HG02885 (cell line): ENCODE measurements around the gene PTGES2.

Experiments used
- ATAC-seq: cut with Tn5 transposase; IDR thresholded peaks from one replicate; pipeline ENCODE4 v1.9.1; 2021; ENCODE audit warnings: mild to moderate bottlenecking; ENCODE audit not compliant: unreplicated experiment, poor library complexity

Gene PTGES2

DNA sequence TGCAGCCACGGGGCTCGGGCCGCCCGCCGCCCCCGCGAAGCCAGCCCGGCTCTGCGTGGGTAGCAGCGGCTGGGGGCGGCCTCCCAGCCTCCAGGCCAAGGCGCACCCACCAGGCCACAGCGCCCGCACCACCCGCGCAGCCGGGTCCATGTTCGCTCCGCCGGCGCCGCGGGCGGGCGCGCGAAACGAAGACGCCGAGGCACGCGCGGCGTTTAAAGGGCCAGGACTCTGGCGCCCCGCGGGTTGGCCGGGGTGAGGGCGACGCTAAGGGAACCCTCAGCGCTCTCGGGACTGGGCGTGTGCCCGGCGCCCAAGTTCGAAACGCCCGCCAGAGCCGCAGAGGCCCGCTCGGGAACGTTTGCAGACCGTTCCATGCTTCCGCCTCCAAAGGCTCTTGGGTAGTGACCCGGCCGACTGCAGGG, at the start of gene PTGES2:
TSS of gene PTGES2 (minus strand) at position 162 of the 422 bp plus-strand sequence. CDS start at position 150, 12 bp downstream.
- peak; percentile 63 for ATAC-seq

DNA sequence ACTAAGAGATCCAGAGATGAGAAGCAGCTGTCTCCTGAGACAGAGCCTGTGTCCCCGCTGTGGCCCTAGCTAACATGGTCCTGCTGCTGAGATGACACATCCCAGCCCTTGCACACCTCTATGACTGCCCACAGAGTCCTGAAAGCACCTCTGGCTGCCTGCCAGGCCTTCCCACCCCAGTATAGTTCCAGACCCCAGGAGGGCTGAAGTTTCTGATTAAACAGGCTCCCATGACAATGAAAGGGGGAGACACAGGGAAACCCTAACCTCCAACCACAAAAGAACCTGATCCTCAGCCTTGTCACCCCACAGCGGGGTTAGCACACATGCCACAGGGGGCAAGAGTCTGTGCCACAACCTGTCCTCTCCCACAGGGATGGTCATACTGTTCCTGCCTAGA, 48.2 kb upstream of the PTGES2 start:
- no peak for ATAC-seq

DNA sequence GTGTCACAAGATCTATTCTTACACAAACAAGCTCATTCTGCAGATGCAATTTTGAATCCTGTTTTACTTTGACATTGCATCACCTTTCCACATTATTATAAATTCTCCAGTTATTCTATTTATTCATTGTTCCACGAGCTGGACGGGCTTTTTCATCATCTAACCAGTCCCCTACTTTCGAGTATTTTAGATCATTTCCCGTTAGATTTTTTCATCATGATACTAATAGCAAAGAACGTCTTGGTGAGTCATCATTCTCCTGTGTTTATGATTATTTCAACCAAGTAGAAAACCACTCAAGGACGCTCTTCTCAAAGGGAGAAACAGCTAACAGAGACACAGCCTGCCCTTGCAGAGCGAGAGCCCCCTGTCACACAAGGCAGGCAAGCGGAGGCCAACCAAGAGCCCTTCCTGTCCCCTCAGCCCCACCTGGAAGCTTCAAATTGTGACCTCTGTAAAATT, 47.6 kb upstream of the PTGES2 start:
- no peak for ATAC-seq

DNA sequence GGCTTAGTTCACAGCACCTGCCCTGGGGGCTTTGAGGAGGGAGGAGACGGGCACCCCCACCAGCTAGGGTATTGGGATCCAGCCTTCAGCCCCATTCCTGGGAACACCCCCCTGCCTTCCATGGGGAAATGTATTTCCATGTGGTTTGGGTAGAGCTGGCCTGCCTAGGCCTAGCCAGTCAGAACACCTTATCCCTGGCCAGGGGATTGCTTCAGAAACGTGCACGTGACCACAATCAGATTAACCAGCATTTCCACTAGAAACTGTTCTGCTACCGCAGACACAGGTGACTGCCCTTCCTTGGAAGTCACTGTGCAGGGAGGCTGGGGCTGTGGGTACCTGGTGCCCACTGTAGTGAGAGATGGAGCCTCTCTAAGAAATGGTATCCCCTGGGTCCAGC, 46.5 kb upstream of the PTGES2 start:
- no peak for ATAC-seq

DNA sequence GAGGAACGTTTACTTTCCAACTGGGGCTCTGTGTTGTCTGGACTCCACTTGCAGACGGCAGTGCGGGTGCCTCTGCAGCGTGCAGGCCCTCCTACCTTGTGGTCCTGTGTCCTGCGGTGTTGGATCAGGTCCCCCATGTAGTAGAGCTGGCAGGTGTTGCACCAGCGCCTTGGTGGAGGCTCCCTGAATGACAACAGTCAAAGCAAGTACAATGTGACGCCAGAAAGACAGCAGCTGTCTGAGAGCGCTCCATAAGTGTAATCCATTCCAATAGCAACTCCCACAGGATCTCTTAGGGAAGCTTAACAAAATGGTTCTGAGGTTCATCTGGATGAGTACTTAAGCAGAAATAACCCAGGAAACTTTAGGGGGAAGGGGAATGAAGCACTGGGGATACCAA, 42.4 kb upstream of the PTGES2 start:
- ATAC-seq, result no peak

DNA sequence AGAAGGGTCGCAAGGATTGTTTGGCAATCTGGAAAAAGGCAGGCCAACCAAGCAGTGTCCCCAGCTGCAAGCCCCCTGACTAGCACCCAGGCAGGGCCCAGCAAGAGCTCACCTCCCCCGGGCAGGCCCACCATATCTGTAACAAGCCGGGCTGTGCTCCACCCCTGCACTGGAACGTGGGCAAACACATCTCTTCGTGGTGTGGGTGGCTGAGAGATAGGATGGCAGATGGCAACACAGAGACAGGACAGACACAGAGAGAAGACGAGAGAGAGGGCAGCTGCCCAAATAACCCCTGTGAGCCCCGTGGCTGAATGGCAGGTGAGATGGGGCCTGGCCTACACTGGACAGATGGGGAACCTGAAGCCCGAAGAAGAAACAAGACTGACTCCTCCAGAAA, 42.0 kb upstream of the PTGES2 start:
- ATAC-seq, result no peak

DNA sequence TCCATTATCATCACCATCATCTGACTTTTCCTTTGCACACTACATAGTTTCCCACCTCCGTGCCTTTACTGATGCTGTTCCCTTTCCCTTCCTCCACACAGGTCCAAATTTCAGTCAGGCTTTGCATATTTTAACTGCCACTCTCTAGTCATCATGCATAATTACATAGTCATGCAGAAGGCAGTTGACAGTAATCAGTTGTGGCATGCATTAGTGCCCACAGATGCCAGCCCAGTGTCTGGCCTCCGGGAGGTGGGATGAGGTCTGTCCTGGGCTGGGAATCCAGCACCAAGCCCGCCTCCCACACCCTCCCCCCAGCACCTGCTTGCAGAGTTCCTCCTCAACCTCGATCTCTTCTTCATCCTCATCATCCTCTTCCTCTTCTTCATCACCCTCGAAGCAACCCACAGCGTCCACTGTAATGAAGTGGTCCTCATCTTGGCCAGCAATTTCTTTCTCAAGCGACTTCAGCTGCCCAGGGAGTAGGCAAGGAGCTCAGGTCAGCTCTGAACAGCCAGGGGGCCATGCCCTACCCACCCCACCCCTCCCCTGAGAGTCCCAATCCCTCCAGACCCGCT, 41.3 kb upstream of the PTGES2 start:
- ATAC-seq, result no peak

DNA sequence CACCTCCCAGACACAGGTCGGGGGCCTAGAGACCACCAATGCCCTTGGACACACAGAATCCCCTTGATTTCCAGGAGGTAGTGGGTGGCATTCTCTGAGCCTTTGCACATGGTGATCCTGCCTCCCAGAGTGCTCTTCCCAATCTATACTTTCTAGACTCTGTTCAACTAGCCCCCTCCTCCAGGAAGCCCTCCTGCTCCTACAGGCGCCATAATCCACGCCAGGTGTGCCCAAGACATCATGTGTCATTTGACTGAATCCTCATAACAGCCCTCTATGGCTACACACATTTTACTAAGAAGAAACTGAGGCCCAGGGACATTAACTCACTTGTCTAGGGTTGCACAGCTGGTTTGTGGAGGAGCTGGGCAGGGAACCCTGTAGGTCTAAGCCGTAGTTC, 39.7 kb upstream of the PTGES2 start:
- ATAC-seq, result no peak

DNA sequence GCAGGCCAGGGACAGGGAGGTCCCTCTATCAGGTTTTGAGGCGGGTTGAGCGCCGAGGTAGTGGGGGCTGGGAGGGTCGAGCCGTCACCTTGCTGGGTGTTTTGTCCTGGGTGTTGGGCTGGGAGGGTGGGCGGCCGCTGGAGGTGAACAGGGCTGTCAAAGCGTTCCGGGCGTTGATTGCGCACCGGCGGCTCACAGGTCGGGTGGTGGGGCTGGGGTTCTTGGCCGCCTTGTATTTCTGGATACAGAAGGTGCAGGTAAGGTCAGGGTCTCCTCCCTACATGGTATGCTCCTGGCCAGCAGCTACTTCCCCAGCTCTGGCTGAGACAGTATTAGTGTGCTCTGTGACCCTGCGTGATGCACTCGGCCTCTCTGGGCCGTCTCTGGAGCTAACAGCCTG, 38.6 kb upstream of the PTGES2 start:
- ATAC-seq, result no peak

DNA sequence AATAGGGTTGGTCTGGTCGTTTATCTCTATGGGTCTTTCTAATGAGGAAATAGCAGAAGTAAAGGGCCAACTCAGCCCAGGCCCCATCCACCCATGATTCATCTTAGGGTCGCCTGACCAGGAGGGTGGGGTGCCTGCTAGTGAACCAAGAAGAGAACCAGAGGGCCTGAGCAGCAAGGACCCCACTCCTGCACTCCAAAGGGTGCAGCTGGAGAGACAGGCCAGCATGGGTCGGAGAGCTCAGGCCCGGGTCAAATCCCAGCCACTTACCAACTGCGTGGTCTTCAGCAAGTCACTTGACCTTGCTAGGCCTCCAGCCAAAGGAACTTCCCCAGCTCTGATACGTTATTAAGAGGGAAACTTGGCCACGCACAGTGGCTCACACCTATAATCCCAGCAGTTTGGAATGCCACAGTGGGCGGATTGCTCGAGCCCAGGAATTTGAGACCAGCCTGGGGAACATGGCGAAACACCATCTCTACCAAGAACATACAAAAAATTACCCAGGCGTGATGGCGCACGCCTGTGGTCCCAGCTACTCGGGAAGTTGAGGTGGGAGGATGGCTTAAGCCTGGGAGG, 36.9 kb upstream of the PTGES2 start:
- ATAC-seq, result no peak

DNA sequence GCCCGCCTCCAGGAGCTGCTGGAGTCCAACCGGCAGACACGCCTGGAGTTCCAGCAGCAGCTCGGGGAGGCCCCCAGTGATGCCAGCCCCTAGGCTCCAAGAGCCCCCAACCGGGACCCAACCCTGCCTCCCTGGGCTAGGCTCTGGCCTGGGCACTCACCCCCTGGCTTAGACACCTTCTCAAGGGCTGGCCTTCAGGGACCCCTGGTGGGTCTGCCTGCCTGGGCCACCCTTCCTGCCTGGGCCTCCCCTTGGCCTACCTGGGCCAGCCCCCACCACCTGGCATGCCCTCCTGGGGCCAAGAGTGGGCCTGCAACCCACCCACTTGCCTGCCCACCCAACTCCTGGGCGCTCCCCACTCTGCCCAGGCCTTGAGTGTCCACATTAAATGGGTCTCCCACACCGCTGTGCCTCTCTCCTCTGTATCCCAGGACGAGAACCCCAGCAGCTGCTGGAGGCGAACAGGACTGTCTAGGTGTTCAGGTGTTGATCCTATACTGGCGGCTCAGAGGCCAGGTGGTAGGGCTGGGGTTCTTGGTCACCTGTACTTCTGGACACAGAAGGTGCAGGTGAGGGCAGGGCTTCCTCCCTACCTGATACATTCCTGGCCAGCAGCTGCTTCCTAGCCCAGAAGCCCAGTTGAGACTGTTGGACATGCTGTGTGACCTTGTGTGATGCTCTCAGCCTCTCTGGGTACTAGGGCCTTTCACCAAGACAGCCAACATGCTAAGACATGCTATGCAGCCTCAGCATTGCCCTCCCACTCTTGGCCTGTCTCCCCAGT, 36.2 kb upstream of the PTGES2 start:
- ATAC-seq, result no peak

DNA sequence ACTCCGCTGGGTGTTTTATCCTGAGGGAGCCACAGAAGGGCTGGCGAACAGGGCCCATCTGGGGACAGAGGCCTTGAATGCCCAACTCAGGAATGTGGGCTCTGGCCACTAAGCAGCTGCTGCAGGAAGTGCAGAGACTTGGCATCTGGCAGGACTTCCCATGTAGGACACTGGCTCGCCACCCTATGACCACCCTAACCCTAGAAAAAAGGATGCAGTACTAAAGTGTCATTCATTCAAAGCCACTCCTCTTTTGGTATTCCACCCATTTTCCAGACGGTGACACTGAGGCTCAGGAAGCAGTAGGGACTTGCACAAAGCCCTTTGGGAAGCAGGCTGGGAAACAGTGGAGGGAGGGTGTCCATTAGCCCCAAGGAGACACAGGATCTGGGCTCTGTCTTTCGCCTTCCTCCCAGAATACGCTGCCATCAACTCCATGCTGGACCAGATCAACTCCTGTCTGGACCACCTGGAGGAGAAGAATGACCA, 35.5 kb upstream of the PTGES2 start:
- ATAC-seq, result no peak

DNA sequence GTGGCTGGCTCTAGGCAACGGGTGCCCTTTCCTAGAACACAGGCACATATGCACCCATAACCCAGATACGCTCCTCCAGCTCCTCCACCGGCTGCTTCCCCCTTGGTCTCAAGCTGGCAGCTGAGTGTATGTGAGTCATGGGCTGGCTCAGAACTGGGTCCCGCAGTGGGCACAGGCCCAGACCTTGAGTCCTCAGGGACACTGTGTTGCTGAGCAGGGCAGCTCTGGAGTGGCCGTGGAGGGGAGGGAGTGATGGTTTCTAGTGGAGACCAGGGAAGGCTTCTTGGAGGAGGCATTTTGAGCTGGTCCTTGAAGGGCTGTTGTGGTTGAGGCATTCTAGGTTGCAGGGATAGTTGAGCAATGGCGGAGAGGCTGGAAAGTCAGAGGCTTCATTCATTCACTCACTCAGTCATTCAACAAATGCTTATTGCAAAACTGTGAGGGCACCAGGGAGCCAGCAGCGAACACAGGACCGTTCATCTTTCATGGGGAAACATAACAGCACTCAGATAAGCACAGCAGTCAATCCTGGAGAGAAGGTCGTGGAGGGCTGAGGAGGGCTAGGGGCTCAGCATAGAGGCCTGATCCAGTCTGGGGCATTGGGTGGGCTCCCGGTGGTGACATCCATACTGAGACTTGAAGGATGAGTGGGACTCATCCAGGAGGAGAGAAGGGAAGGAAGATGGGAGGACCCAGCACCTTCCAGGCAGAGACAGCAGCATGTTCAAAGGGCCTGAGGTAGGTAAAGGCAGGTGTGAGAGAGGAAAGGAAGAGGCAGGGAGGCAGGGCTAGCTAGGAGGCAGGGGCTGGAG, 34.9 kb upstream of the PTGES2 start:
- no peak for ATAC-seq

DNA sequence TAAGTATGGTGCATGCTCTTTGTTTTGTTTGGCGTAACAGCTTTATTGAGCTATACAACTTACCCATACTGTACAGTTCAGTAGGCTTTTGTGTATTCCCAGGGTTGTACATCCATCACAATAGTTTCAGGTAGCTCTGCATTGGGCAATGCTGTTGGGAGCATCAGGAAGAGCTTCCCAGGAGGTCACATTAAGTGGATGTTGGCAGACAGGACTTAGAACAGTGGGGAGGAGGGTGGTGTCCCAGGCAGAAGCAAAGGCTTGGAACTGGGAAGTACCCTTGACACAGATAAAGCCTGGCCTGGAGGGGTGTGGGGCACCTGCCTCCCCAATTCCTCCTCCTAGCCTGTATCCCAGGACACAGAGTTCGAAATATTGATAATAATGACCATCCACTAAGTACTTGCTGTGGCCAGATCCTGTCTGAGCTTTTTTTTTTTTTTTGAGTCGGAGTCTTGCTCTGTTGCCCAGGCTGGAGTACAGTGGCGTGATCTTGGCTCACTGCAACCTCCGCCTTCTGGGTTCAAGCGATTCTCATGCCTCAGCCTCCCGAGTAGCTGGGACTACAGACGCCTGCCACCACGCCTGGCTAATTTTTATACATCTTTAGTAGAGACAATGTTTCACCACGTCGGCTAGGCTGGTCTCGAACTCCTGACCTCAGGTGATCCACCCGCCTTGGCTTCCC, 33.8 kb upstream of the PTGES2 start:
- ATAC-seq, result no peak

DNA sequence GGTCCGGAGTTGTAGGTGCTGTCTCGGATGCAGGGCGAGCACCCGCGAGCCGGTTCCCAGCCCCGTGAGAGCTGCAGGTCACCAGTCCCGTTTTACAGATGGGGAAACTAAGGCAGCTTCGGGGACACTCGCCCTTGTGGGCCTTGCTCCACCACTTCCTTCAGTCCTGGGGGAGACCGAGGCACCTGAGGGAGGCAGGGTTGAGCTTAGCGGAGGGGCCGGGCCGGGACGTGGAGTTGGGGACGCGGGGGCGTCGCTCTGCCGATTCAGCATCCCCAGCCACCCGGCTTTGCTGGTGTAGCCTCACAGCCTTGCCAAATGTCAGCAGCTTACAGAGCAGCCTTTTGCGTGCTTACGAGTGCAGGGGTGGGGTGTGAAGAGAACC, 33.1 kb upstream of the PTGES2 start:
- ATAC-seq, result peak; percentile 13

DNA sequence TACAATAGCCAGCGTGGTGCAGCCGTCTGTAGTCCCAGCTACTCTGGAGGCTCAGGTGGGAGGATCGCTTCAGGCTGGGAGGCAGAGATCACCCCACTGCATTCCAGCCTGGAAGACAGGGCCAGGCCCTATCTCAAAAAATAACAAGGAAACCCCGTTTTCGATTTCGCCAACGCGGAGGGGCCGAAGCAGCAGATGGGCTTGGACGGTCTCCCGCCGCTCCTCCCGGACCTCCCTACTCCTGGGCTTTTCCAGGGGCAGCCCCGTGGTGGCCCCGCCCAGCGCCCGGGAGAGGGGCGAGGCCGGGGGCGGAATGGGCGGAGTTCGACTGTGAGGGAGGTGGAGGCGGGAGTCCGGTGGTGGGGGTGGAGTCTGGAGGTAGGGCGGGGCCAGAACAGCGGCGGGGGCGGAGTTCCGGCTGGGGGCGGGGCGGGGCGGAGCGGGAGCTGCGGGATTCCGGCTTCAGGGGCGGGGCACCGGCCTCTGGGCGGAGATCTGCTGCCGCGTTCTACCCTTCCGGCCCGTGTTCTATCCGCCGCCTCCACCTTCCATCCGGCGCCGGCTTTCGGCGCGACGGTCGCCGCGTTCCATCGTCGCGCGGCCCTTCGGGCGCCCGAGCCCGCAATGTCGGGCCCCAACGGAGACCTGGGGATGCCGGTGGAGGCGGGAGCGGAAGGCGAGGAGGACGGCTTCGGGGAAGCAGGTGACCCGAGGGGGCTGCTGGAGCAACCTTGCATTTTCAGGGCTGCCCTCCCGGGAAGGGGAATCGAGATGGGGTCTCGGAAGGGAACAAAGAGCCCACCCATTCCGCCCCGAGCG, 32.5 kb upstream of the PTGES2 start, which contains the start of gene BBLN:
TSS of gene BBLN (plus strand) at position 482 of the 819 bp plus-strand sequence. CDS start at position 625, 143 bp downstream.
- ATAC-seq, result peak; percentile 85

DNA sequence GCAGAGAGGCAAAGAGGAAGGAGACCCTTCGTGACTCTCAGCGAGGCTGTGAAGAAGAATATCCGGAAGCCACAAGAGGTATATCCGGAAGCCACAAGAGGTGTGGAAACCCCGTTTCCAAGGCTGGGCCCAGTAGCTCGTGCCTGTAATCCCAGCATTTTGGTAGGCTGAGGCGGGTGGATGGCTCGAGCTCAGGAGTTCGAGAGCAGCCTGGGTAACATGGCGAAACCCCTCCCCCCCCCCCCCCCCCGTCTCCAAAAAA, 31.9 kb upstream of the PTGES2 start:
- no peak for ATAC-seq

DNA sequence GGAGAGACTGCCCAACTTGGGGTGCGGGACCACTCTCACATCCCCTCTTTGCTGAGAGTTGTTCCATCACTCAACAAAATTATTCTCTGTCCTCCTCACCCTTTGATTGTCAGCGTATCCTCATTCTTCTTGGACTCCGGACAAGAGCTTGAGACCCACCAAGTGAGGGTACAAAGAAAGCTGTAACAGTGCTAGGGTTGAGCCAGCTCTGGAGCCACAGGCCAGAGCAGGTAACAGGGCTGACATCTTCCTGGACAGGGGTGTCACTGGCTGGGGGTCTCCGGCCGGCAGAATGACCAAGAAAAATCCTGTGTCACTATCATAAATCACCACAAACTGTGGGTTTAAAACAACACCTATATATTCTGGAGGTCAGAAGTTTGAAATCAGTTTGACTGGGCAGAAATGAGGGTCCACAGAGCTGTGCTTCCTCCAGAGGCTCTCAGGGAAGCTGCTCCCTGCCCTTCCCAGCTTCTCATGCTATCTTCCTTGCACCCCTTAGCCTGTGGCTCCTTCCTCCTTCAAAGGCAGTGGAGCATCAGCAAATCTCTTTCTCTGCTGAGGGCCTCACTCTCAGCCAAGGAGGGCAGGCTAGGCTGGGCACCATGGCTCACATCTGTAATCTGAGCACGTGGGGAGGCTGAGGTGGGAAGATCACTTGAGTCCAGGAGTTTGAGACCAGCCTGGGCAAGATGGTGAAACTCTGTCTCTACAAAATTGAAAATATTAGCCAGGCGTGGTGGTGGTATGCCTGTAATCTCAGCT, 28.4 kb upstream of the PTGES2 start:
- no peak for ATAC-seq
